KMS-11 (cell line): ENCODE results near the gene GRM2.

Experiments
- H2AFZ ChIP-seq: fragments of 200-600 bp; sonication (generic); 2 replicates; pipeline ENCODE4 v1.6.1; 2016; ENCODE audit warnings: antibody characterized with exemption, mixed run types, low read depth
- H3K27ac ChIP-seq: fragments of 200-600 bp; sonication (generic); 2 replicates; pipeline ENCODE4 v1.6.1; 2016; ENCODE audit warnings: mild to moderate bottlenecking, mixed run types
- H3K27me3 ChIP-seq: fragments of 200-600 bp; sonication (generic); 2 replicates; pipeline ENCODE4 v1.6.1; 2017; ENCODE audit warnings: mild to moderate bottlenecking, low read depth, mixed run types, moderate library complexity; ENCODE audit not compliant: insufficient read depth
- H3K36me3 ChIP-seq: fragments of 200-600 bp; sonication (generic); 2 replicates; pipeline ENCODE4 v1.6.1; 2017; ENCODE audit warnings: mild to moderate bottlenecking, mixed run types; ENCODE audit not compliant: insufficient read depth
- H3K4me1 ChIP-seq: fragments of 200-600 bp; sonication (generic); 2 replicates; pipeline ENCODE4 v1.6.1; 2016; ENCODE audit warnings: mild to moderate bottlenecking, low read depth, mixed run types; ENCODE audit not compliant: poor library complexity, severe bottlenecking
- H3K4me2 ChIP-seq: fragments of 200-600 bp; sonication (generic); 2 replicates; pipeline ENCODE4 v1.7.0; 2016; ENCODE audit warnings: mild to moderate bottlenecking, mixed run types
- H3K4me3 ChIP-seq: fragments of 200-600 bp; sonication (generic); IDR thresholded peaks from 2 replicates; pipeline ENCODE4 v1.6.1; 2017; ENCODE audit warnings: low read depth, low read length, mixed read lengths; ENCODE audit not compliant: insufficient read depth
- H3K79me2 ChIP-seq: fragments of 200-600 bp; sonication (generic); 2 replicates; pipeline ENCODE4 v1.6.1; 2016; ENCODE audit warnings: low read depth, mixed run types; ENCODE audit not compliant: insufficient read depth
- H3K9ac ChIP-seq: fragments of 200-600 bp; sonication (generic); 2 replicates; pipeline ENCODE4 v1.6.1; 2016; ENCODE audit warnings: mild to moderate bottlenecking, mixed run types
- H4K20me1 ChIP-seq: fragments of 200-600 bp; sonication (generic); 2 replicates; pipeline ENCODE4 v1.6.1; 2016; ENCODE audit warnings: mild to moderate bottlenecking, mixed run types; ENCODE audit not compliant: insufficient read depth
- CTCF ChIP-seq: fragments of 200-600 bp; sonication (generic); conservative IDR thresholded peaks from 2 replicates; pipeline ENCODE4 v1.6.1; 2017; ENCODE audit warnings: low read depth, mild to moderate bottlenecking, antibody characterized with exemption, low read length, moderate library complexity, mixed read lengths

The GRM2 gene

GRCh38 chr3:51716805-51717204, 9.9 kb downstream of the GRM2 start:
- Histone ChIP-seq H3K4me1 (peaks cover 12% of the 10 kb centered on the region), H2AFZ (no peak overlapping the region), H3K4me2 (no peak overlapping the region), H3K4me3 (no peak overlapping the region), H4K20me1 (no peaks in the 10 kb centered on the region), H3K36me3 (no peaks in the 10 kb centered on the region), H3K79me2 (no peaks in the 10 kb centered on the region), H3K27ac (no peak overlapping the region), H3K27me3 (no peaks in the 10 kb centered on the region), H3K9ac (no peak overlapping the region)
- TF ChIP-seq CTCF, result no peak

GRCh38 chr3:51717446-51717845, 10.6 kb downstream of the GRM2 start:
- Histone ChIP-seq H3K4me2 (no peak overlapping the region), H3K9ac (no peak overlapping the region), H3K27ac (no peak overlapping the region), H3K79me2 (no peaks in the 10 kb centered on the region), H3K36me3 (no peaks in the 10 kb centered on the region), H3K27me3 (no peaks in the 10 kb centered on the region), H3K4me3 (no peak overlapping the region), H3K4me1 (peaks cover 12% of the 10 kb centered on the region), H4K20me1 (no peaks in the 10 kb centered on the region), H2AFZ (no peak overlapping the region)
- TF ChIP-seq CTCF, result no peak

GRCh38 chr3:51717947-51718346, 11.1 kb downstream of the GRM2 start:
- Histone ChIP-seq H3K4me3 (no peak overlapping the region), H3K79me2 (no peaks in the 10 kb centered on the region), H3K27ac (no peak overlapping the region), H3K4me2 (no peak overlapping the region), H3K4me1 (peaks cover 12% of the 10 kb centered on the region), H4K20me1 (no peaks in the 10 kb centered on the region), H3K36me3 (no peaks in the 10 kb centered on the region), H3K27me3 (no peaks in the 10 kb centered on the region), H2AFZ (no peak overlapping the region), H3K9ac (no peak overlapping the region)
- TF ChIP-seq CTCF, result no peak

GRCh38 chr3:51718547-51719409, 11.9 kb downstream of the GRM2 start:
- peak; percentile 73 for TF ChIP-seq CTCF
- H3K27ac ChIP-seq, result no peak overlapping the region
- H3K36me3 ChIP-seq, result no peaks in the 10 kb centered on the region
- H4K20me1 ChIP-seq, result no peaks in the 10 kb centered on the region
- no peak overlapping the region for H2AFZ ChIP-seq
- H3K79me2 ChIP-seq, result no peaks in the 10 kb centered on the region
- H3K9ac ChIP-seq, result no peak overlapping the region
- no peaks in the 10 kb centered on the region for H3K27me3 ChIP-seq
- H3K4me3 ChIP-seq, result no peak overlapping the region
- peaks cover 12% of the 10 kb centered on the region for H3K4me1 ChIP-seq
- 0 out of 2 replicates have a peak overlapping the region, but pooled peaks have one; percentile 33 for H3K4me2 ChIP-seq
